C4-2B (cell line): Measurements from ENCODE around the gene PEPD.

Experiments used
- ZFX ChIP-seq: fragments of 450-650 bp; IDR thresholded peaks from 2 replicates; pipeline ENCODE4 v1.6.1; 2017
- TF ChIP-seq, protein P1 (sequence below): fragments of 450-650 bp; conservative IDR thresholded peaks from 2 replicates; pipeline ENCODE4 v1.5.1; 2017; ENCODE audit warnings: mild to moderate bottlenecking

DNA sequence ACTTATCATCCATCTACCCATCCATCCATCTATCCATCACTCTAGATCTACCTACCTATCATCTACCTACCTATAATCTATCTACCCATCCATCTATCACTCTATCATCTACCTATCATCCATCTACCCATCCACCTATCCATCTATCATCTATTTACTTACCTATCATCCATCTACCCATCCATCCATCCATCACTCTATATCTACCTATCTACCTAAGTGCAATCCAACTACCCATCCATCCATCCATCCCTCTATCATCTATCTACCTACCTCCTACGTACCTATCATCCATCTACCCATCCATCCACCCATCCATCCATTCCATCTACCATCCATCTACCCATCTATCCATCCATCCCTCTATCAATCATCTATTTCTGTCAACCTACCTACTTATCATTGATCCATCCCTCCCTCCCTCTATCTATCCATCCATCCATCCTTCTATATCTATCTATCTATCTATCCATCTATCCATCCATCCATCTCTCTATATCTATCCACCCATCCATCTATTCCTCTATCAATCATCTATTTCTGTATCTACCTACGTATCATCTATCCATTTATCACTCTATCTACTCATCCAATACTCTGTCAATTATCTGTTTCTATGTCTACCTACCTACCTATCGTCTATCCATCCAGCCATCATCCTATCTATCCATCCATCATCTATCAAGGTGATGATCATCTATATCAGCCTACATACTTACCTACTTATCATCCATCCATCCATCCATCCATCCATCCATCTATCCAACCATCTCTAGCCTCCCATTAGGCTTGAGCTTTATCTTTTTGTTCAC, 99.0 kb downstream of the PEPD start:
- TF ChIP-seq, protein P1, sequence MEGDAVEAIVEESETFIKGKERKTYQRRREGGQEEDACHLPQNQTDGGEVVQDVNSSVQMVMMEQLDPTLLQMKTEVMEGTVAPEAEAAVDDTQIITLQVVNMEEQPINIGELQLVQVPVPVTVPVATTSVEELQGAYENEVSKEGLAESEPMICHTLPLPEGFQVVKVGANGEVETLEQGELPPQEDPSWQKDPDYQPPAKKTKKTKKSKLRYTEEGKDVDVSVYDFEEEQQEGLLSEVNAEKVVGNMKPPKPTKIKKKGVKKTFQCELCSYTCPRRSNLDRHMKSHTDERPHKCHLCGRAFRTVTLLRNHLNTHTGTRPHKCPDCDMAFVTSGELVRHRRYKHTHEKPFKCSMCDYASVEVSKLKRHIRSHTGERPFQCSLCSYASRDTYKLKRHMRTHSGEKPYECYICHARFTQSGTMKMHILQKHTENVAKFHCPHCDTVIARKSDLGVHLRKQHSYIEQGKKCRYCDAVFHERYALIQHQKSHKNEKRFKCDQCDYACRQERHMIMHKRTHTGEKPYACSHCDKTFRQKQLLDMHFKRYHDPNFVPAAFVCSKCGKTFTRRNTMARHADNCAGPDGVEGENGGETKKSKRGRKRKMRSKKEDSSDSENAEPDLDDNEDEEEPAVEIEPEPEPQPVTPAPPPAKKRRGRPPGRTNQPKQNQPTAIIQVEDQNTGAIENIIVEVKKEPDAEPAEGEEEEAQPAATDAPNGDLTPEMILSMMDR = no peak
- TF ChIP-seq ZFX = no peak
